Activated CD4-positive, alpha-beta T cell treated with anti-CD3 and anti-CD28 coated beads for 48 hours (primary cell): ENCODE results near the gene ERAS.
"Not testable (repeated sequence)": the region's sequence is repeated elsewhere in the genome, so short reads cannot be mapped to it uniquely, and the experiment has no call there.

Source experiments
- DNase-seq: peaks from one replicate; pipeline ENCODE4 v3.0.0-alpha.2; 2020

Gene ERAS

GRCh38 chrX:48835524-48836329 lies 9.4 kb downstream of the ERAS start, which contains the start of gene PCSK1N:
PCSK1N (minus strand) TSS chrX:48835610; CDS start chrX:48835532, 78 bp downstream.
- DNase-seq: no peak

DNA sequence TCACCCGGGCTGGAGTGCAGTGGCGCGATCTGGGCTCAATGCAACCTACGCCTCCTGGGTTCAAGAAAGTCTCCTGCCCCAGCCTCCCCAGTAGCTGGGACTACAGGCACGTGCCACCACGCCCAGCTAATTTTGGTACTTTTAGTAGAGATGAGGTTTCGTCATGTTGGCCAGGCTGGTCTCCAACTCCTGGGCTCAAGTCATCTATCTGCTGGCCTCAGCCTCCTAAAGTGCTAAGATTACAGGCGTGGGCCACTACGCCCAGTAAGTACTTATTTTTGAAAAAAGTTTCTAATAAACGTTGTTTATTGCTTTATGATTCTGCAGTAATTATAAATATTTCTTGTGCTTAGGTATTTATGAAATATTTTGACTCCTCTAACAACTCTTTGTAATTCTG lies 13.4 kb downstream of the ERAS start:
- DNase-seq: no peak

DNA sequence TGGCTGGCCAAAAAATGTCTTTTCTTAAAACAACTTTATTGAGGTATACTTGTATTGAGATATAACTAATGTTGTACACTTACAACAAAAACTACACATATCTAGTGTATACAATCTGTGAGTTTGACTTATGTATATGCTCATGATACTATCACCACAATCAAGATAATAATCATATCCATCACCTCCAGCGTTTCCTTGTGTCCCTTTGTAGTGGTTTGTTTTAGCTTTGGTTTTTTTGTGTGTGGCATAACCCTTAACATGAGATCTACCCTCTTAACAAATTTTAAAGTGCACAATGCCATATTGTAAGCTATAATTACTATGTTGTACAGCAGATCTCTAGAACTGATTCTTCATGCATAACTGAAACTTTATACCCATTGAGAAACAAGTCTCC lies 22.5 kb downstream of the ERAS start:
- DNase-seq: no peak

GRCh38 chrX:48852857-48853256 lies 26.5 kb downstream of the ERAS start:
- no peak for DNase-seq

DNA sequence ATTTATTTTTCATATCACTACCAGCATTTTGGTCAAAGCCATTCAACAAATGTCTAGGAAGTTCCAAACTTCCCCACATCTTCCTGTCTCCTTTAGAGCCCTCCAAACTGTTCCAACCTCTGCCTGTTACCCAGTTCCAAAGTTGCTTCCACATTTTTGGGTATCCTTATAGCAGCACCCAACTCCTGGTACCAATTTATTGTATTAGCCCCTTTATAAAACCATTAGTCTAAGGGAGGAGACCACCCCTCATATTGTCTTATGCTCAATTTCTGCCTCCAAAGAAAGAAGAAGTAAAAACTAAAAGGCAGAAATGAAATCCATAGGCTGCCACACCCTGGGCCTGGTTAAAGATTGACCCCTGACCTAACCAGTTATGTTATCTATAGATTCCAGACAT lies 27.2 kb downstream of the ERAS start:
- not testable (repeated sequence) for DNase-seq

- DNase-seq: not testable (repeated sequence)
Measured at GRCh38 chrX:48854121-48854804, 27.9 kb downstream of the ERAS start.

GRCh38 chrX:48854898-48855297 lies 28.6 kb downstream of the ERAS start:
- DNase-seq: no peak

DNA sequence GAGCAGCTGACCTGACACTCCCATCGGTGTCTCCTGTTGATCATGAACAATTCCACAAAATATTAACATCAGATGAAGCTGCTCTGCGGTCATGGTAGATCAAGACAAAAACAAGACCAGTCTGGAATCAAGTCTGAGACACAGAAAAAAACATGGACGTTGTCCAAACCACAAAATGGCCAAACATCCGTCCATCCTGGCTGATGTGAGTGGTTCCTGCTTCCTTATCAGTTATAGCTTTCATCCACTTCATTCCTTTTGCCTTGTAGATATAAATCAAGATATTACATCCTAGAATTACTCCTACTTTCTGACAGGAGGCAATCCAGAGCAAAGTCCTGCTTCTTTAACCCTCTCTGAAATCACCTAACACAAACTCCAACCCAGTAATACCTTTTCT lies 37.9 kb downstream of the ERAS start:
- no peak for DNase-seq

DNA sequence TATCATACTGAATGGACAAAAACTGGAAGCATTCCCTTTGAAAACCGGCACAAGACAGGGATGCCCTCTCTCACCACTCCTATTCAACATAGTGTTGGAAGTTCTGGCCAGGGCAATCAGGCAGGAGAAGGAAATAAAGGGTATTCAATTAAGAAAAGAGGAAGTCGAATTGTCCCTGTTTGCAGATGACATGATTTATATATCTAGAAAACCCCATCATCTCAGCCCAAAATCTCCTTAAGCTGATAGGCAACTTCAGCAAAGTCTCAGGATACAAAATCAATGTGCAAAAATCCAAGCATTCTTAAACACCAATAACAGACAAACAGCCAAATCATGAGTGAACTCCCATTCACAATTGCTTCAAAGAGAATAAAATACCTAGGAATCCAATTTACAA lies 45.7 kb downstream of the ERAS start:
- DNase-seq: not testable (repeated sequence)

DNA sequence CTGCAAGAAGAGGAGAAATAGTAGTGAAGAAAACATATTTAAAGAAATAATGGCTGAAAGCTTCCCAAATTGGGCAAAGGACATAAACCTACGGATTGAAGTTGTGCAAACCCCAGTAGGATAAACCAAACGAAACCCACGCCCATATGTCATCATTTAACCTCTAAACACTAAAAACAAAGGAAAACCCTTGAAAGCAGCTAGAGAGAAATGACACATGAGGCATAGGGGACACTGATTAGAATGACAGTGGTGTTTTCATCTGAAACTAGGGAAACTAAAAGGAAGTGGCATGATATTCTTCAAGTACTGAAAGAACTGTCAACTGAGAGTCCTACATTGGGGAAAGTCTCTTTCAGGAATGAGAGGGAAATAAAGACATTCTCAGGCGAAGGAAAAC lies 50.6 kb downstream of the ERAS start:
- not testable (repeated sequence) for DNase-seq
